HUES64 (cell line): Measurements from ENCODE around the gene NBEA.
A peak's percentile ranks its signal among the peaks of the same experiment; 100 is the strongest.
"Not testable (repeated sequence)": the region's sequence is repeated elsewhere in the genome, so short reads cannot be mapped to it uniquely, and the experiment has no call there.

Experiments
- H3K27ac ChIP-seq: 2 replicates; pipeline ENCODE4 v1.7.0; 2013; ENCODE audit warnings: low read depth, low read length, inconsistent platforms
- H3K27me3 ChIP-seq: 2 replicates; pipeline ENCODE4 v1.6.1; 2013; ENCODE audit warnings: mild to moderate bottlenecking, low read length; ENCODE audit not compliant: insufficient read depth
- H3K36me3 ChIP-seq: 2 replicates; pipeline ENCODE4 v1.6.1; 2013; ENCODE audit warnings: mild to moderate bottlenecking, low read length; ENCODE audit not compliant: insufficient read depth
- H3K4me1 ChIP-seq: 2 replicates; pipeline ENCODE4 v1.6.1; 2013; ENCODE audit warnings: mild to moderate bottlenecking, low read length, moderate library complexity; ENCODE audit not compliant: insufficient read depth
- H3K4me3 ChIP-seq: 2 replicates; pipeline ENCODE4 v1.5.1; 2013; ENCODE audit warnings: mild to moderate bottlenecking, low read length, moderate library complexity
- H3K9ac ChIP-seq: 2 replicates; pipeline ENCODE4 v1.6.1; 2013; ENCODE audit warnings: mild to moderate bottlenecking, low read depth, low read length
- H3K9me3 ChIP-seq: 2 replicates; pipeline ENCODE4 v1.6.1; 2013; ENCODE audit warnings: low read depth, low read length; ENCODE audit not compliant: insufficient read depth
- WGBS: fragments of 150-250, 120-280 bp; methylation state at CpG from one replicate; pipeline ENCODE4 v1.1.7; 2013; ENCODE audit warnings: missing lambda C conversion rate; 5-methylcytosine and 5-hydroxymethylcytosine counted together

Gene NBEA

GRCh38 chr13:35387682-35388250 lies 445.7 kb downstream of the NBEA start:
- Histone ChIP-seq H3K9me3 (no peaks in the 10 kb centered on the region), H3K4me3 (no peak overlapping the region), H3K27me3 (no peaks in the 10 kb centered on the region), H3K4me1 (peaks cover 12% of the 10 kb centered on the region), H3K9ac (no peak overlapping the region), H3K27ac (no peak overlapping the region), H3K36me3 (no peaks in the 10 kb centered on the region)
- WGBS: 89% methylated on average over 5 of the region's 6 CpGs

GRCh38 chr13:35388441-35389355 lies 446.6 kb downstream of the NBEA start:
- Histone ChIP-seq H3K27me3 (no peaks in the 10 kb centered on the region), H3K9ac (0 out of 2 replicates have a peak overlapping the region, but pooled peaks have one; percentile 3), H3K9me3 (no peaks in the 10 kb centered on the region), H3K36me3 (no peaks in the 10 kb centered on the region), H3K27ac (no peak overlapping the region), H3K4me1 (peaks cover 12% of the 10 kb centered on the region), H3K4me3 (no peak overlapping the region)
- 76% methylated on average over 5 of the region's 5 CpGs for WGBS

DNA sequence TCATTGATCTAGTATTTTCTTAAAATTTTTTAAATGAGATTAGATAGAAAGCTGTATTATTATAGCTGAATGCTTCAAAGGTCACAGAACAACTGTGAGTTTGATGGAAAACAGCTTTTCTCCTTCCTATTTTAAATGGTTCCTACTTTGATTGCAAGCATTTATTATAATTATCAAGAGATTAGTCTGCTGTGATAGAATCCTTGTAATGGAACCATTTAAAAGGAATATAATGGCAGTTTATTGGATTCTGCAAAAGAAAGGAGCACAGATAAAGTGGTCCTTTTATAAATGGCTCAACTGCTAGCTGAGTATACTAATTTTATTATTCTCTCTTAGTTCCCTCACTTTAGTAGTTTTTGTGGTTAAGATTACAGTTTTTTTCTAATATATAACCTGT lies 447.5 kb downstream of the NBEA start:
- H3K36me3 ChIP-seq: no peaks in the 10 kb centered on the region
- no peaks in the 10 kb centered on the region for H3K27me3 ChIP-seq
- no peaks in the 10 kb centered on the region for H3K9me3 ChIP-seq
- peaks cover 12% of the 10 kb centered on the region for H3K4me1 ChIP-seq
- H3K4me3 ChIP-seq: no peak overlapping the region
- H3K27ac ChIP-seq: no peak overlapping the region
- H3K9ac ChIP-seq: no peak overlapping the region

GRCh38 chr13:35392768-35393167 lies 450.7 kb downstream of the NBEA start:
- no peaks in the 10 kb centered on the region for H3K27me3 ChIP-seq
- 93% methylated on average over 1 of the region's 2 CpGs for WGBS
- no peaks in the 10 kb centered on the region for H3K9me3 ChIP-seq
- no peak overlapping the region for H3K4me3 ChIP-seq
- no peak overlapping the region for H3K27ac ChIP-seq
- H3K4me1 ChIP-seq: peaks cover 12% of the 10 kb centered on the region
- no peaks in the 10 kb centered on the region for H3K36me3 ChIP-seq
- no peak overlapping the region for H3K9ac ChIP-seq

DNA sequence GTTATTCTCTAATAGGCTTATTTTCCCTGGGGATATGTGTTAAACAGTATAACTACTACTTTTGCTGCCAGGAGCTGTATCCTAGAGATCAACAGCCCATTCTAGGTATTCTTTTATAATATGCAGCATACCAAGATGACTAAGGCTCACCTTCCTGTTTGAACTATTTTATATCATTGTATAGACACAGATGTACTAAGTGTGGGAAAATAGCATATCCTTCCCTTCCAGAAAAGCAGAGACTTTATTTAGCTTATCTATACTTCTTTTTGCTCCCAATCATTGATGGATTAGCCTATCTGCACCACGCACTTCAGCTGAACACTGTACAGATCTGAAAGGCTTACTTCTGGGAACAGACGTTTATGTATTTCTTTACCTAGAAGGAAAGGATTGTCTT lies 451.8 kb downstream of the NBEA start:
- no peak overlapping the region for H3K4me3 ChIP-seq
- no peaks in the 10 kb centered on the region for H3K36me3 ChIP-seq
- 0 out of 2 replicates have a peak, but pooled peaks cover 4% of the 10 kb centered on the region for H3K9me3 ChIP-seq
- 98% methylated on average over 2 of the region's 2 CpGs for WGBS
- H3K27me3 ChIP-seq: no peaks in the 10 kb centered on the region
- peaks cover 5% of the 10 kb centered on the region; the same call in 1 of the 2 replicates for H3K4me1 ChIP-seq
- H3K27ac ChIP-seq: no peak overlapping the region
- no peak overlapping the region for H3K9ac ChIP-seq

DNA sequence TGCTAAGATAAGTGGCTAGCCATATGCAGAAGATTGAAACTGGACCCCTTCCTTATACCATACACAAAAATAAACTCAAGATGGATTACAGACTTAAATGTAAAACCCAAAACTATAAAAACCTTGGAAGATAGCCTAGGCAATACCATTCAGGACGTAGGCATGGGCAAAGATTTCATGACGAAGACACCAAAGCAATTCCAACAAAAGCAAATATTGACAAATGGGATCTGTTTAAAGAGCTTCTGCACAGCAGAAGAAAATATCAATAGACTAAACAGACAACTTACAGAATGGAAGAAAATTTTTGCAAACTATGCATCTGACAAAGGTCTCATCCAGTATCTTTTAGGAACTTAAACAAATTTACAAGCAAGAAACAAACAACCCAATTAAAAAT lies 466.2 kb downstream of the NBEA start:
- H3K9ac ChIP-seq, H3K4me1 ChIP-seq, H3K36me3 ChIP-seq, H3K27me3 ChIP-seq, H3K4me3 ChIP-seq, H3K9me3 ChIP-seq, H3K27ac ChIP-seq: not testable (repeated sequence)
- WGBS: 93% methylated on average over 2 of the region's 2 CpGs

- WGBS: 96% methylated on average over 2 of the region's 2 CpGs
- no peak overlapping the region for H3K9ac ChIP-seq
- H3K4me3 ChIP-seq: no peak overlapping the region
Measured at GRCh38 chr13:35411059-35411744, 469.1 kb downstream of the NBEA start.

GRCh38 chr13:35448465-35448864 lies 506.4 kb downstream of the NBEA start:
- Histone ChIP-seq H3K4me3 (no peak overlapping the region), H3K9me3 (no peaks in the 10 kb centered on the region), H3K9ac (no peak overlapping the region), H3K36me3 (no peaks in the 10 kb centered on the region), H3K27me3 (no peaks in the 10 kb centered on the region), H3K27ac (no peak overlapping the region), H3K4me1 (no peaks in the 10 kb centered on the region)
- 100% methylated on average over 1 of the region's 1 CpG for WGBS

More at GRCh38 chr13:35411059-35411744, 469.1 kb downstream of the NBEA start:
- Histone ChIP-seq H3K36me3 (no peaks in the 10 kb centered on the region), H3K9me3 (no peaks in the 10 kb centered on the region), H3K4me1 (no peaks in the 10 kb centered on the region), H3K27me3 (no peaks in the 10 kb centered on the region), H3K27ac (no peak overlapping the region)

- no peaks in the 10 kb centered on the region for H3K9me3 ChIP-seq
Measured at GRCh38 chr13:35449821-35450220, 507.8 kb downstream of the NBEA start.

DNA sequence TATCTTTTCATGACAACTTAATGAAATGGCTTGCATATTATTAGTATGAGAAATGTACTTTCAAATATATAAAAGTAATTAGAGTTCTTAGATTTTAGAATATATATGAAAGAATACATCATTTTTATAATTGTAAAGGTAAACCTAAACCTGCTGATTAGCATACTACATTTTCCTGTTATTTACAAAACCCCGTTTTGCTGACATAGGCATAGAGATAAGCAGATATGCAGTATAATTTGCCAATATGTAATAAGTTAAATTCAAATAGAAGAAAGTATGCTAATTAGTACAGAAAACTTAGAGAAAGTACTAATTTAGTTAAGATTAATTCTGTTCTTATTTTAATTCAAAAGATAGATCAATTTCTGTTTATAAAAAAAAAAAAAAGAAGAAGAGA lies 513.0 kb downstream of the NBEA start:
- no peaks in the 10 kb centered on the region for H3K4me1 ChIP-seq
- no peak overlapping the region for H3K9ac ChIP-seq
- H3K9me3 ChIP-seq: no peaks in the 10 kb centered on the region
- H3K27ac ChIP-seq: no peak overlapping the region
- H3K4me3 ChIP-seq: no peak overlapping the region
- H3K27me3 ChIP-seq: no peaks in the 10 kb centered on the region
- H3K36me3 ChIP-seq: no peaks in the 10 kb centered on the region
- WGBS: no CpG with 5 or more reads among the region's 1 CpG

More at GRCh38 chr13:35449821-35450220, 507.8 kb downstream of the NBEA start:
- Histone ChIP-seq H3K4me1 (no peaks in the 10 kb centered on the region), H3K36me3 (no peaks in the 10 kb centered on the region), H3K27me3 (no peaks in the 10 kb centered on the region), H3K9ac (no peak overlapping the region), H3K27ac (no peak overlapping the region), H3K4me3 (no peak overlapping the region)
- WGBS: 95% methylated on average over 2 of the region's 2 CpGs

DNA sequence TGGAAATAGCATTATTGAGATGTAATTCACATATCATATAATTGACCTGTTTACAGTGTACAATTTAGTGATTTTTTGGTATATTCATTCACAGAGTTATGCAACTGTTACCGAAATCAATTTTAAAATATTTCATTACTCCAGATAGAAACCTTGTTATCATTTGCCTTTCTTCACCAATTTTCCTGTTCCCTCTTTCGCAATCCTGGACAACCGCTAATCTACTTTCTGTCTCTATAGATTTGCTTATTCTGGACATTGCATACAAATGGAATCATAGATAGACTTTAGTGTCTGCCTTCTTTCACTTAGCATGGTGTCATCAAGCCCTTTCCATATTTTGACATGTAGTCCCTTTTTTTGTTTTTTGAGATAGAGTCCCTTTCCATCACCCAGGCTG lies 515.2 kb downstream of the NBEA start:
- no peaks in the 10 kb centered on the region for H3K9me3 ChIP-seq
- no peaks in the 10 kb centered on the region for H3K27me3 ChIP-seq
- no peaks in the 10 kb centered on the region for H3K4me1 ChIP-seq
- no peak overlapping the region for H3K9ac ChIP-seq
- 96% methylated on average over 3 of the region's 3 CpGs for WGBS
- H3K27ac ChIP-seq: no peak overlapping the region
- H3K36me3 ChIP-seq: no peaks in the 10 kb centered on the region
- H3K4me3 ChIP-seq: no peak overlapping the region
